A549 treated with AZD9567 at 1 μM for 4 hours (cell line): ENCODE measurements around the gene AMTN. TPM values are rescaled to one million over a fixed set of nuclear protein-coding genes. Genes with fewer than 3 reads are reported as not detected.

Experiments used
- total RNA-seq: library from RNA; stranded (reverse); fragments of 200-300 nt; extraction: Qiagen RNA extraction; gene quantifications from 5 replicates; pipeline ENCODE4 v1.2.3, GENCODE V29; 2022; ENCODE audit not compliant: insufficient read depth

The AMTN gene, protein sequence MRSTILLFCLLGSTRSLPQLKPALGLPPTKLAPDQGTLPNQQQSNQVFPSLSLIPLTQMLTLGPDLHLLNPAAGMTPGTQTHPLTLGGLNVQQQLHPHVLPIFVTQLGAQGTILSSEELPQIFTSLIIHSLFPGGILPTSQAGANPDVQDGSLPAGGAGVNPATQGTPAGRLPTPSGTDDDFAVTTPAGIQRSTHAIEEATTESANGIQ
- total RNA-seq = 0.08 TPM in 1 of 5 replicates, not detected in the others

GRCh38 chr4:70518269-70518668, at the start of gene AMTN:
Gene AMTN (plus strand): TSS chr4:70518569. CDS start chr4:70518778, 209 bp downstream.

GRCh38 chr4:70471897-70472296, 46.5 kb upstream of the AMTN start, which contains the start of gene MUC7:
Gene MUC7 (plus strand): TSS chr4:70472197. CDS start chr4:70474022, 1,825 bp downstream.

Other genes starting within 250 kb of the AMTN start
- gene CABS1, start 183.6 kb upstream of the AMTN start, total RNA-seq = not detected in 5 replicates
- not detected in 5 replicates for gene SMR3A, start 157.8 kb upstream of the AMTN start, total RNA-seq
- gene SMR3B, start 135.4 kb upstream of the AMTN start, total RNA-seq = not detected in 5 replicates
- not detected in 5 replicates for gene OPRPN, start 120.6 kb upstream of the AMTN start, total RNA-seq
- gene MUC7, start 46.4 kb upstream of the AMTN start, total RNA-seq = not detected in 5 replicates
- gene AMBN, start 73.7 kb downstream of the AMTN start, total RNA-seq = not detected in 5 replicates
- not detected in 5 replicates for gene ENAM, start 110.2 kb downstream of the AMTN start, total RNA-seq
- 0.11 to 0.19 TPM (median 0.16 TPM) in 4 of 5 replicates, not detected in the other for gene JCHAIN, start 147.9 kb downstream of the AMTN start, total RNA-seq
- gene UTP3, start 170.0 kb downstream of the AMTN start, total RNA-seq = 33.2 to 45.5 TPM (median 36.4 TPM) in 5 replicates
- 6.9 to 10.1 TPM (median 7.2 TPM) in 5 replicates for gene RUFY3, start 203.4 kb downstream of the AMTN start, total RNA-seq